ENCODE results near the gene NAMPT. TPM values are rescaled to one million over a fixed set of nuclear protein-coding genes. Genes with fewer than 3 reads are reported as not detected.

The NAMPT gene
- total RNA-seq, 2 donors from 2014 or later, result 223 to 394 TPM

DNA sequence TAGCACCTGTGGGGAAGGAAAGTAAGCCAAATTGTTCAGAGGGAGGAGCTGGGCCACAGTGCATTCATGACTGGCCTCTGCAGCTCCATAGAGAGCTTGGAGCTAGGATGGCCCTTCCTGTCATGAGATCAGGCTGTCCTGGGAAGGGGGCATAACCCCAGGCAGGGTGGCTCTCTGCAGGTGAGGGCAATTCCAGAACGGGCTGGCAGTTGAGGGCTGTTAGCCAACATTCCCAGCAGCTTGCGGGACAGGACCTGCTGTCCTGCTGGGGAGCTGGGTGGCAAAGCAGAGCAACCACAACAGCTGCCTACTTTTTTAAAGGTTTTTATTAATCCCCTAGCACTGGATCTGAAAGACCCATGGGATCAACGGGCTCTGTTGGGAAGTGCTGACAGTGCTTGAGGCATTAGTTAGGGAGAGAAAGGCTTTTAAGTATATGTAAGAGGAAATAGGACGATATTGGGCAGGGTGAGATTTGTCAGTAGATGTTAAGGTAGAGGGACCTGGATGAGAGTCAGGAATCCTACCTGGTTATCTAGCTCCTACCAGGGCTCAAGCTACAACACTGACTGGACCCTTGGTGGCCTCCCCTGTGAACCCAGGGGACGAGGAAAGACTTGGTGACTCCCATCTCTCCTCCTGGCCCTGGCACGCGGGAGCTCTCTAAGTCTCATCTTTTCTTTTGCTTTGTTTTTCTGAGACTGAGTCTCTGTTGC is 77.8 kb downstream of the NAMPT start:
- DNase-seq (ENCODE audit: low spot score), result no peak

GRCh38 chr7:106205621-106206222 is 79.1 kb downstream of the NAMPT start:
- no peak for DNase-seq (ENCODE audit: low spot score)
- intact Hi-C loops (cut with DNase I), result no loop called here

More for the DNA sequence above, 77.8 kb downstream of the NAMPT start:
- intact Hi-C loops (cut with DNase I), result no loop called here

- intact Hi-C loops (cut with DNase I), result no loop called here
- DNase-seq (ENCODE audit: low spot score), result no peak
Observed at GRCh38 chr7:106203473-106203872, 81.3 kb downstream of the NAMPT start.

DNA sequence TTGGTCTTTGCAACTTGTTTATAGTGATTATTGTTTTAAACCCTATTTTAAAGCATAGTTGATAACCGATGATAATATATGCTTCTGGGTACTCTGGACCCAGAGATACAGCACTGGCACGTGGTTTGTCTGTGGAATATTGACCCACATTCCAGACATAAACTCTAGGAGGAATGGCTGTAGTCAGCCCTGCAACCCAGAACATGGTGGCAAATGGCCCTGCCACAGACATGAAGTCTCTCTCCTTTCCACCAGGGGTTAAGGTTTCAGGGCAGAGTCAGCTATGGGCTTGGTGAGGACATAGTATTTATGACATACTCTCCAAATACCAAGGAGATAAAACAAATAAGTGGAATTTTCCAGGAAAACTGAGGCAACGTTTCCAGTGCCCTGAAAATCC is 83.6 kb downstream of the NAMPT start:
- DNase-seq (ENCODE audit: low spot score), result no peak
- intact Hi-C loops (cut with DNase I), result no loop called here

- intact Hi-C loops (cut with DNase I), result no loop called here
- no peak for DNase-seq (ENCODE audit: low spot score)
Observed at GRCh38 chr7:106199813-106200364, 84.9 kb downstream of the NAMPT start.

DNA sequence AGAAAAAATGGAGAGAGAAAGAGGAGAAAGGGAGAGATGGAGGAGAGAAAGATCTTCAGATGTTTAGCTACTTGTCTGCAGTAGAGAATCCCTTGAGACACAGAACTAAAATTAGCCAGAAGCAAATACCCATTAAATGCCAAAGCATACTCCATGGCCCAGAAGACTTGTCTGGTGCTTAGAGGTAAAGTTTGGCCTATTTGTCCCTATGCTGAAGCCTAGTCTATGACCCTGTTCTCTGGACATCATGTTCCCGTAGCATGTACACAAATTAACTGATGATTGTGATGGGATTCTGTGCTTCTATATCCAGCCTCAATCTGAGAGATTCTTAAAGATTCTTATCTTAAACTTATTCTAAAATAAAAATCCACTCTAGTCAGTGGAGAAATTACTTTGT is 85.8 kb downstream of the NAMPT start:
- no peak for DNase-seq (ENCODE audit: low spot score)
- intact Hi-C loops (cut with DNase I), result no loop called here

Other genes with a start within 250 kb of the NAMPT start
- gene SYPL1, start 172.7 kb downstream of the NAMPT start, total RNA-seq, result 10 to 100 TPM; 81.4 to 89.8 TPM

Data from posterior vena cava (tissue), 2 donors.